Mesendoderm (in vitro differentiated cells): ENCODE results near the gene LCE1E.

Experiments used
- DNase-seq: peaks from one replicate; pipeline ENCODE4 v3.0.0; 2013
- H2AK5ac ChIP-seq: 2 replicates; pipeline ENCODE4 v1.6.1; 2013; ENCODE audit warnings: low read length, inconsistent platforms
- H2BK120ac ChIP-seq: 2 replicates; pipeline ENCODE4 v1.6.1; 2013; ENCODE audit warnings: low read depth, mild to moderate bottlenecking, low read length, moderate library complexity, mixed read lengths
- H2BK15ac ChIP-seq: replicated peaks from 2 replicates; pipeline ENCODE4 v1.6.1; 2013; ENCODE audit warnings: low read depth, mild to moderate bottlenecking, moderate library complexity
- H2BK5ac ChIP-seq: 2 replicates; pipeline ENCODE4 v1.6.1; 2013; ENCODE audit warnings: low read length, inconsistent platforms
- H3K18ac ChIP-seq: 2 replicates; pipeline ENCODE4 v1.6.1; 2013; ENCODE audit warnings: mild to moderate bottlenecking, low read length, mixed read lengths
- H3K23ac ChIP-seq: one replicate; pipeline ENCODE4 v1.6.1; 2013; ENCODE audit warnings: low read length
- H3K27ac ChIP-seq: 2 replicates; pipeline ENCODE4 v1.5.1; 2013; ENCODE audit warnings: low read depth, mild to moderate bottlenecking, inconsistent platforms, low read length, moderate library complexity
- H3K27me3 ChIP-seq: 2 replicates; pipeline ENCODE4 v1.6.1; 2013; ENCODE audit warnings: low read length, control low read depth, mild to moderate bottlenecking, inconsistent platforms; ENCODE audit not compliant: insufficient read depth, poor library complexity
- H3K36me3 ChIP-seq: 2 replicates; pipeline ENCODE4 v1.6.1; 2013; ENCODE audit warnings: low read length, inconsistent platforms; ENCODE audit not compliant: control insufficient read depth, insufficient read depth
- H3K4ac ChIP-seq: one replicate; pipeline ENCODE4 v1.6.1; 2013; ENCODE audit warnings: low read depth, mild to moderate bottlenecking, low read length, moderate library complexity
- H3K4me1 ChIP-seq: 2 replicates; pipeline ENCODE4 v1.6.1; 2013; ENCODE audit warnings: low read depth, low read length, inconsistent platforms; ENCODE audit not compliant: control insufficient read depth
- H3K4me2 ChIP-seq: 2 replicates; pipeline ENCODE4 v1.6.1; 2013; ENCODE audit warnings: low read length
- H3K4me3 ChIP-seq: 2 replicates; pipeline ENCODE4 v1.5.1; 2013; ENCODE audit warnings: mild to moderate bottlenecking, low read length
- H3K56ac ChIP-seq: one replicate; pipeline ENCODE4 v1.6.1; 2013; ENCODE audit warnings: low read length
- H3K79me1 ChIP-seq: 2 replicates; pipeline ENCODE4 v1.6.1; 2013; ENCODE audit warnings: low read length, inconsistent platforms
- H3K79me2 ChIP-seq: 2 replicates; pipeline ENCODE4 v1.6.1; 2013; ENCODE audit warnings: mild to moderate bottlenecking, low read length; ENCODE audit not compliant: control insufficient read depth, insufficient read depth
- H3K9ac ChIP-seq: 2 replicates; pipeline ENCODE4 v1.6.1; 2013; ENCODE audit warnings: low read length, inconsistent platforms
- H4K5ac ChIP-seq: one replicate; pipeline ENCODE4 v1.6.1; 2013; ENCODE audit warnings: low read length
- H4K8ac ChIP-seq: one replicate; pipeline ENCODE4 v1.6.1; 2013; ENCODE audit warnings: low read depth, mild to moderate bottlenecking, control low read depth, low read length, moderate library complexity
- WGBS: extraction: QIAGEN DNeasy Blood & Tissue Kit; methylation state at CpG from one replicate; pipeline ENCODE4 v1.1.7; 2013; ENCODE audit warnings: low lambda C conversion rate, missing lambda C conversion rate; ENCODE audit not compliant: insufficient coverage; ENCODE audit errors: extremely low coverage; 5-methylcytosine and 5-hydroxymethylcytosine counted together

Gene LCE1E

GRCh38 chr1:152823294-152823693, 37.2 kb downstream of the LCE1E start:
- Histone ChIP-seq H3K4me2 (no peak overlapping the region), H3K18ac (no peak overlapping the region), H2AK5ac (no peak overlapping the region), H4K8ac (no peak overlapping the region), H3K23ac (no peak overlapping the region), H3K36me3 (no peaks in the 10 kb centered on the region), H2BK15ac (no peak overlapping the region), H3K4me3 (no peak overlapping the region), H3K56ac (no peak overlapping the region), H2BK5ac (no peak overlapping the region), H3K79me2 (no peaks in the 10 kb centered on the region), H3K79me1 (no peaks in the 10 kb centered on the region), H3K4me1 (no peaks in the 10 kb centered on the region), H3K27ac (no peak overlapping the region), H3K9ac (no peak overlapping the region), H3K27me3 (no peaks in the 10 kb centered on the region), H2BK120ac (no peak overlapping the region), H3K4ac (no peak overlapping the region), H4K5ac (no peak overlapping the region)
- no peak for DNase-seq
- no CpG with 5 or more reads among the region's 5 CpGs for WGBS

- Histone ChIP-seq H3K23ac (no peak overlapping the region), H4K5ac (no peak overlapping the region), H2BK5ac (no peak overlapping the region), H3K4me3 (no peak overlapping the region), H3K79me1 (no peaks in the 10 kb centered on the region), H3K9ac (no peak overlapping the region), H3K4me2 (no peak overlapping the region), H3K27me3 (no peaks in the 10 kb centered on the region), H4K8ac (no peak overlapping the region), H3K27ac (no peak overlapping the region), H2BK15ac (no peak overlapping the region), H3K4ac (no peak overlapping the region), H3K4me1 (no peaks in the 10 kb centered on the region), H3K56ac (no peak overlapping the region), H3K79me2 (no peaks in the 10 kb centered on the region), H3K18ac (no peak overlapping the region), H3K36me3 (no peaks in the 10 kb centered on the region), H2BK120ac (no peak overlapping the region), H2AK5ac (no peak overlapping the region)
- DNase-seq, result no peak
Measured at GRCh38 chr1:152824964-152825363, 38.9 kb downstream of the LCE1E start.

GRCh38 chr1:152827173-152827572, 41.1 kb downstream of the LCE1E start, which contains the start of gene LCE1A:
TSS of gene LCE1A (plus strand) at chr1:152827473. CDS start at chr1:152827473, 0 bp downstream.
- no peak within 1 kb of the TSS for H3K4ac ChIP-seq
- H3K36me3 ChIP-seq, result no peaks in the 10 kb centered on the region
- H2BK5ac ChIP-seq, result no peak within 1 kb of the TSS
- H3K27me3 ChIP-seq, result no peaks in the 10 kb centered on the region
- H3K4me1 ChIP-seq, result no peaks in the 10 kb centered on the region
- H3K4me2 ChIP-seq, result no peak within 1 kb of the TSS
- no peak within 1 kb of the TSS for H2AK5ac ChIP-seq
- H3K23ac ChIP-seq, result no peak within 1 kb of the TSS
- H3K9ac ChIP-seq, result no peak within 1 kb of the TSS
- H4K8ac ChIP-seq, result no peak within 1 kb of the TSS
- H3K27ac ChIP-seq, result no peak within 1 kb of the TSS
- WGBS, result no CpG with 5 or more reads among the region's 2 CpGs
- no peak within 1 kb of the TSS for H2BK15ac ChIP-seq
- no peak within 1 kb of the TSS for H4K5ac ChIP-seq
- no peak for DNase-seq
- no peak within 1 kb of the TSS for H3K18ac ChIP-seq
- no peak within 1 kb of the TSS for H3K56ac ChIP-seq
- no peak within 1 kb of the TSS for H3K4me3 ChIP-seq
- no peak within 1 kb of the TSS for H2BK120ac ChIP-seq
- no peaks in the 10 kb centered on the region for H3K79me2 ChIP-seq
- H3K79me1 ChIP-seq, result no peaks in the 10 kb centered on the region

- H3K4me2 ChIP-seq, result no peak overlapping the region
- no peak overlapping the region for H3K56ac ChIP-seq
- H3K18ac ChIP-seq, result no peak overlapping the region
- no peak overlapping the region for H2BK120ac ChIP-seq
- H3K9ac ChIP-seq, result no peak overlapping the region
- H2BK5ac ChIP-seq, result no peak overlapping the region
- no peak overlapping the region for H3K23ac ChIP-seq
- no peak overlapping the region for H2BK15ac ChIP-seq
- H3K27me3 ChIP-seq, result no peaks in the 10 kb centered on the region
- no peak overlapping the region for H2AK5ac ChIP-seq
- DNase-seq, result no peak
- no peak overlapping the region for H3K4me3 ChIP-seq
- H3K79me1 ChIP-seq, result no peaks in the 10 kb centered on the region
- H3K36me3 ChIP-seq, result no peaks in the 10 kb centered on the region
- H3K79me2 ChIP-seq, result no peaks in the 10 kb centered on the region
- H3K4ac ChIP-seq, result no peak overlapping the region
- no peaks in the 10 kb centered on the region for H3K4me1 ChIP-seq
- no CpG with 5 or more reads among the region's 2 CpGs for WGBS
- no peak overlapping the region for H4K8ac ChIP-seq
- H4K5ac ChIP-seq, result no peak overlapping the region
- H3K27ac ChIP-seq, result no peak overlapping the region
Measured at GRCh38 chr1:152836870-152837269, 50.8 kb downstream of the LCE1E start.
